GM23338 (cell line): ENCODE results near the gene ZNHIT6. TPM values are rescaled to one million over a fixed set of nuclear protein-coding genes. Genes with fewer than 3 reads are reported as not detected.

Source experiments
- ATAC-seq: fragments of 200-7000 bp; cut with Tn5 transposase; 3 replicates; pipeline ENCODE4 v1.9.1; 2020
- DNase-seq: peaks from one replicate; pipeline ENCODE4 v3.0.0-alpha.2; 2015; ENCODE audit warnings: low spot score
- H2AFZ ChIP-seq: fragments of 200-600 bp; sonication (generic); 2 replicates; pipeline ENCODE4 v1.8.0; 2016; ENCODE audit warnings: antibody characterized with exemption, mild to moderate bottlenecking, moderate library complexity
- H3F3A ChIP-seq: fragments of 200-600 bp; sonication (generic); replicated peaks from 2 replicates; pipeline ENCODE4 v1.8.0; 2017; ENCODE audit warnings: antibody characterized with exemption, mixed run types, low read depth
- H3K27ac ChIP-seq: fragments of 200-600 bp; sonication (generic); 2 replicates; pipeline ENCODE4 v1.6.1; 2016; ENCODE audit warnings: low read depth
- H3K27me3 ChIP-seq: fragments of 200-600 bp; sonication (generic); 2 replicates; pipeline ENCODE4 v1.8.0; 2016; ENCODE audit warnings: mild to moderate bottlenecking, mixed run types, moderate library complexity; ENCODE audit not compliant: insufficient read depth
- H3K36me3 ChIP-seq: fragments of 200-600 bp; sonication (generic); 2 replicates; pipeline ENCODE4 v1.8.0; 2016; ENCODE audit warnings: mild to moderate bottlenecking; ENCODE audit not compliant: insufficient read depth
- H3K4me1 ChIP-seq: fragments of 200-600 bp; sonication (generic); 2 replicates; pipeline ENCODE4 v1.8.0; 2016; ENCODE audit warnings: mild to moderate bottlenecking, moderate library complexity; ENCODE audit not compliant: insufficient read depth
- H3K4me2 ChIP-seq: fragments of 200-600 bp; sonication (generic); 2 replicates; pipeline ENCODE4 v1.7.1; 2017; ENCODE audit warnings: mixed run types
- H3K4me3 ChIP-seq: fragments of 200-600 bp; sonication (generic); 2 replicates; pipeline ENCODE4 v1.6.1; 2016; ENCODE audit warnings: mixed run types
- H3K79me2 ChIP-seq: fragments of 200-600 bp; sonication (generic); replicated peaks from 2 replicates; pipeline ENCODE4 v1.8.0; 2017; ENCODE audit warnings: mild to moderate bottlenecking; ENCODE audit not compliant: insufficient read depth
- H3K9me2 ChIP-seq: fragments of 200-600 bp; sonication (generic); 2 replicates; pipeline ENCODE4 v1.8.0; 2017; ENCODE audit not compliant: insufficient read depth
- H4K20me1 ChIP-seq: fragments of 200-600 bp; sonication (generic); replicated peaks from 2 replicates; pipeline ENCODE4 v1.8.0; 2017; ENCODE audit warnings: mild to moderate bottlenecking; ENCODE audit not compliant: insufficient read depth
- H3K27ac Mint-ChIP-seq: 2 replicates; pipeline ENCODE4 v1.8.0; 2020; ENCODE audit warnings: inconsistent platforms, mild to moderate bottlenecking, moderate library complexity, mixed read lengths
- H3K27me3 Mint-ChIP-seq: 3 replicates; pipeline ENCODE4 v1.8.0; 2022; ENCODE audit warnings: low read depth, mild to moderate bottlenecking, moderate library complexity, mixed read lengths, inconsistent platforms; ENCODE audit not compliant: insufficient read depth, poor library complexity
- H3K36me3 Mint-ChIP-seq: 3 replicates; pipeline ENCODE4 v1.8.0; 2021; ENCODE audit warnings: low read depth, mild to moderate bottlenecking, inconsistent platforms, moderate library complexity, mixed read lengths
- H3K4me1 Mint-ChIP-seq: 3 replicates; pipeline ENCODE4 v1.8.0; 2020; ENCODE audit warnings: mild to moderate bottlenecking, inconsistent platforms, mixed read lengths
- H3K4me3 Mint-ChIP-seq: 3 replicates; pipeline ENCODE4 v1.8.0; 2021; ENCODE audit warnings: moderate library complexity, mild to moderate bottlenecking, inconsistent platforms, mixed read lengths
- H3K9me3 Mint-ChIP-seq: 3 replicates; pipeline ENCODE4 v1.8.0; 2020; ENCODE audit warnings: moderate library complexity, mild to moderate bottlenecking, inconsistent platforms, mixed read lengths
- CREB1 ChIP-seq: fragments of 250-450 bp; sonication (Bioruptor Pico); IDR thresholded peaks from 2 replicates; pipeline ENCODE4 v1.5.0; 2020; ENCODE audit warnings: low read depth, mild to moderate bottlenecking, moderate library complexity
- CTCF ChIP-seq, 2 experiments: fragments of 200-600 bp in 1 of 2; sonication (generic) in 1 of 2; conservative IDR thresholded peaks; 2 replicates each; pipeline versions ENCODE4 v1.5.1 to v1.6.1; 2016 to 2017; ENCODE audit warnings: antibody characterized with exemption in 2 of 2, low read depth in 2 of 2, mild to moderate bottlenecking in 2 of 2, moderate library complexity in 1 of 2
- ETS1 ChIP-seq: IDR thresholded peaks from 2 replicates; pipeline ENCODE4 v1.6.1; 2016; ENCODE audit warnings: antibody characterized with exemption
- EZH2 ChIP-seq: fragments of 200-600 bp; sonication (generic); IDR thresholded peaks from one replicate; pipeline ENCODE4 v1.8.0; 2017; ENCODE audit warnings: antibody characterized with exemption, mild to moderate bottlenecking, low read depth; ENCODE audit not compliant: unreplicated experiment
- EZH2phosphoT487 ChIP-seq: fragments of 200-600 bp; sonication (generic); IDR thresholded peaks from one replicate; pipeline ENCODE4 v1.8.1; 2018; ENCODE audit warnings: antibody characterized with exemption; ENCODE audit not compliant: unreplicated experiment
- JUNB ChIP-seq: IDR thresholded peaks from one replicate; pipeline ENCODE4 v1.6.1; 2016; ENCODE audit warnings: antibody characterized with exemption; ENCODE audit not compliant: unreplicated experiment
- NANOG ChIP-seq: IDR thresholded peaks from 2 replicates; pipeline ENCODE4 v1.6.1; 2016; ENCODE audit warnings: antibody characterized with exemption, borderline replicate concordance
- POLR2AphosphoS5 ChIP-seq: IDR thresholded peaks from 2 replicates; pipeline ENCODE4 v1.6.1; 2016; ENCODE audit warnings: antibody characterized with exemption, low read depth
- REST ChIP-seq: IDR thresholded peaks from one replicate; pipeline ENCODE4 v1.6.1; 2018; ENCODE audit warnings: antibody characterized with exemption; ENCODE audit not compliant: unreplicated experiment
- STAT1 ChIP-seq: IDR thresholded peaks from one replicate; pipeline ENCODE4 v1.6.1; 2016; ENCODE audit warnings: antibody characterized with exemption; ENCODE audit not compliant: unreplicated experiment
- ZNF114 ChIP-seq: fragments of 250-450 bp; sonication (Bioruptor Pico); IDR thresholded peaks from 2 replicates; pipeline ENCODE4 v1.5.0; 2020; ENCODE audit warnings: mild to moderate bottlenecking, moderate library complexity
- ZNF331 ChIP-seq: fragments of 250-450 bp; sonication (Bioruptor Pico); IDR thresholded peaks from 2 replicates; pipeline ENCODE4 v1.5.0; 2020; ENCODE audit warnings: low read depth, mild to moderate bottlenecking, moderate library complexity
- ZNF462 ChIP-seq: fragments of 250-450 bp; sonication (Bioruptor Pico); IDR thresholded peaks from 2 replicates; pipeline ENCODE4 v1.5.0; 2020; ENCODE audit warnings: mild to moderate bottlenecking, moderate library complexity
- polyA plus RNA-seq: library from polyadenylated mRNA; unstranded; fragments of >200 nt; fragmentation: Nextera tagmentation; extraction: Ambion mirVana; gene quantifications from 2 replicates; pipeline ENCODE4 v1.2.1, GENCODE V29; 2016
- total RNA-seq: library from RNA; depleted of rRNA; stranded (reverse); fragments of >200 nt; shearing (Covaris generic); gene quantifications from 2 replicates; pipeline ENCODE4 v1.2.3, GENCODE V29; 2014

The ZNHIT6 gene
- total and polyA plus RNA-seq, 2 experiments from 2014 or later, result 17.3 to 20.9 TPM

GRCh38 chr1:85655315-85655714, 52.9 kb downstream of the ZNHIT6 start:
- H3K27me3 ChIP-seq, result no peaks in the 10 kb centered on the region
- no peaks in the 10 kb centered on the region for H3K79me2 ChIP-seq
- no peak for ATAC-seq
- H3K27me3 Mint-ChIP-seq, result no peaks in the 10 kb centered on the region
- no peaks in the 10 kb centered on the region for H3K9me3 Mint-ChIP-seq
- no peaks in the 10 kb centered on the region for H3F3A ChIP-seq
- H3K9me2 ChIP-seq, result no peaks in the 10 kb centered on the region
- H3K36me3 ChIP-seq, result no peaks in the 10 kb centered on the region
- no peak for TF ChIP-seq ETS1
- no peak for TF ChIP-seq EZH2
- no peak for TF ChIP-seq POLR2AphosphoS5
- no peak for TF ChIP-seq NANOG
- no peak for TF ChIP-seq EZH2phosphoT487
- TF ChIP-seq REST, result no peak
- TF ChIP-seq STAT1, result no peak
- no peak for TF ChIP-seq JUNB
- no peak for TF ChIP-seq ZNF462
- no peak for TF ChIP-seq CTCF (conservative IDR thresholded peaks at IDR 0.05; ENCODE audit: low read depth in 2 of 2)
- TF ChIP-seq CREB1 (CRISPR knock-in tag), result no peak
- TF ChIP-seq ZNF114, result no peak
- no peak for TF ChIP-seq ZNF331 (CRISPR knock-in tag)
- peaks cover 5% of the 10 kb centered on the region for H3K4me1 Mint-ChIP-seq
- no peaks in the 10 kb centered on the region for H4K20me1 ChIP-seq
- H3K27ac Mint-ChIP-seq, result no peak overlapping the region
- H3K27ac ChIP-seq, result no peak overlapping the region
- H3K4me1 ChIP-seq, result peaks cover 1% of the 10 kb centered on the region; the same call in 1 of the 2 replicates
- no peak overlapping the region for H2AFZ ChIP-seq
- no peak overlapping the region for H3K4me3 Mint-ChIP-seq
- no peak for DNase-seq
- H3K4me2 ChIP-seq, result no peak overlapping the region
- peaks cover 16% of the 10 kb centered on the region; the same call in 2 of the 3 replicates for H3K36me3 Mint-ChIP-seq
- no peak overlapping the region for H3K4me3 ChIP-seq
